Common myeloid progenitor, CD34-positive (primary cell): ENCODE measurements around the gene KIF1A.

Source experiments
- CTCF ChIA-PET: fragments of 350-600 bp; sonication (Branson Sonifier 250); formaldehyde crosslinking; loops from one replicate; lab custom pipeline; 2021; ENCODE audit warnings: antibody characterized with exemption; lab: Charles Lee
- POLR2A ChIA-PET: fragments of 350-600 bp; sonication (Branson Sonifier 250); formaldehyde crosslinking; loops from one replicate; lab custom pipeline; 2021; ENCODE audit warnings: antibody characterized with exemption; lab: Charles Lee
- DNase-seq, 3 donors: peaks; one replicate each; pipeline versions ENCODE4 v3.0.0 to v3.0.0-alpha.2; 2013
- H3K27ac ChIP-seq, 2 experiments: 1 replicate in 1 of 2; 2 replicates in 1 of 2; pipeline ENCODE4 v1.7.0; 2013; ENCODE audit warnings: inconsistent platforms in 2 of 2, low read length in 2 of 2, mild to moderate bottlenecking in 2 of 2, low read depth in 1 of 2, moderate library complexity in 1 of 2; ENCODE audit not compliant: severe bottlenecking in 2 of 2, insufficient read depth in 1 of 2, poor library complexity in 1 of 2
- H3K27me3 ChIP-seq, 5 experiments: replicated peaks in 2 of 5; 1 replicate in 3 of 5; 2 replicates in 2 of 5; pipeline versions ENCODE4 v1.6.1 to v1.7.0; 2013; ENCODE audit warnings: low read length in 4 of 5, mild to moderate bottlenecking in 2 of 5, moderate library complexity in 2 of 5, inconsistent platforms in 1 of 5; ENCODE audit not compliant: insufficient read depth in 5 of 5, control insufficient read depth in 4 of 5
- H3K36me3 ChIP-seq, 4 experiments: 1 replicate in 2 of 4; 2 replicates in 2 of 4; pipeline versions ENCODE4 v1.6.1 to v1.7.0; 2013; ENCODE audit warnings: low read length in 3 of 4, control low read depth in 1 of 4, mild to moderate bottlenecking in 1 of 4; ENCODE audit not compliant: control insufficient read depth in 4 of 4, insufficient read depth in 4 of 4
- H3K4me1 ChIP-seq, 4 experiments: 1 replicate in 3 of 4; 2 replicates in 1 of 4; pipeline versions ENCODE4 v1.6.1 to v1.7.1; 2013; ENCODE audit warnings: low read length in 3 of 4, mild to moderate bottlenecking in 3 of 4, control low read depth in 1 of 4, inconsistent platforms in 1 of 4, moderate library complexity in 1 of 4; ENCODE audit not compliant: control insufficient read depth in 4 of 4, insufficient read depth in 4 of 4; ENCODE audit errors: control extremely low read depth in 1 of 4
- H3K4me3 ChIP-seq, 7 experiments: 1 replicate in 4 of 7; 2 replicates in 3 of 7; pipeline versions ENCODE4 v1.5.1 to v1.7.0; 2013; ENCODE audit warnings: mild to moderate bottlenecking in 7 of 7, low read length in 6 of 7, moderate library complexity in 6 of 7, inconsistent platforms in 2 of 7, low read depth in 2 of 7, control low read depth in 1 of 7; ENCODE audit not compliant: insufficient read depth in 4 of 7, control insufficient read depth in 1 of 7; ENCODE audit errors: extremely low read depth in 1 of 7
- H3K9me3 ChIP-seq, 5 experiments: 1 replicate in 4 of 5; 2 replicates in 1 of 5; pipeline versions ENCODE4 v1.6.1 to v1.7.1; 2013; ENCODE audit warnings: low read length in 4 of 5, mild to moderate bottlenecking in 2 of 5, inconsistent platforms in 1 of 5, low read depth in 1 of 5, moderate library complexity in 1 of 5; ENCODE audit not compliant: control insufficient read depth in 4 of 5, insufficient read depth in 2 of 5; ENCODE audit errors: control extremely low read depth in 1 of 5
- WGBS: methylation state at CpG from one replicate; pipeline ENCODE4 v1.1.5; 2013; ENCODE audit not compliant: insufficient coverage; 5-methylcytosine and 5-hydroxymethylcytosine counted together

The KIF1A gene

GRCh38 chr2:240785424-240786335 lies 34.3 kb downstream of the KIF1A start:
- Histone ChIP-seq H3K9me3 (no peaks in the 10 kb centered on the region), H3K27ac (no peak overlapping the region), H3K27me3 (no peaks in the 10 kb centered on the region), H3K4me3 (no peak overlapping the region), H3K36me3 (no peaks in the 10 kb centered on the region), H3K4me1 (no peaks in the 10 kb centered on the region)
- CTCF ChIA-PET, result no interaction called here
- POLR2A ChIA-PET, result no interaction called here
- DNase-seq, result no peak
- WGBS, result 87% methylated on average over 22 of the region's 25 CpGs

- no peaks in the 10 kb centered on the region for H3K27me3 ChIP-seq
- no peaks in the 10 kb centered on the region for H3K4me1 ChIP-seq
- WGBS, result 96% methylated on average over 19 of the region's 25 CpGs
- POLR2A ChIA-PET, result no interaction called here
- no peak overlapping the region for H3K4me3 ChIP-seq
- CTCF ChIA-PET, result no interaction called here
- no peak overlapping the region for H3K27ac ChIP-seq
- H3K9me3 ChIP-seq, result no peaks in the 10 kb centered on the region
- H3K36me3 ChIP-seq, result no peaks in the 10 kb centered on the region
- no peak for DNase-seq
Observed at GRCh38 chr2:240784629-240785423, 35.2 kb downstream of the KIF1A start.

- Histone ChIP-seq H3K4me3 (no peak overlapping the region), H3K9me3 (no peaks in the 10 kb centered on the region), H3K4me1 (no peaks in the 10 kb centered on the region), H3K36me3 (no peaks in the 10 kb centered on the region), H3K27me3 (no peaks in the 10 kb centered on the region), H3K27ac (no peak overlapping the region)
- ChIA-PET CTCF (no interaction called here), POLR2A (no interaction called here)
- 96% methylated on average over 32 of the region's 36 CpGs for WGBS
- no peak for DNase-seq
Observed at GRCh38 chr2:240783819-240784621, 36.0 kb downstream of the KIF1A start.

- Histone ChIP-seq H3K27ac (no peak overlapping the region), H3K4me3 (no peak overlapping the region), H3K36me3 (no peaks in the 10 kb centered on the region), H3K9me3 (no peaks in the 10 kb centered on the region), H3K4me1 (no peaks in the 10 kb centered on the region), H3K27me3 (no peaks in the 10 kb centered on the region)
- DNase-seq, result no peak
- POLR2A ChIA-PET, result no interaction called here
- 97% methylated on average over 27 of the region's 32 CpGs for WGBS
- CTCF ChIA-PET, result no interaction called here
Observed at GRCh38 chr2:240782886-240783818, 36.9 kb downstream of the KIF1A start.

GRCh38 chr2:240782221-240782885 lies 37.7 kb downstream of the KIF1A start:
- H3K27ac ChIP-seq, result no peak overlapping the region
- no peak for DNase-seq
- no peak overlapping the region for H3K4me3 ChIP-seq
- POLR2A ChIA-PET, result no interaction called here
- CTCF ChIA-PET, result no interaction called here
- no peaks in the 10 kb centered on the region for H3K36me3 ChIP-seq
- no peaks in the 10 kb centered on the region for H3K4me1 ChIP-seq
- H3K27me3 ChIP-seq, result peaks cover 0 to 2% (median 0%) of the 10 kb centered on the region in 5 experiments
- 88% methylated on average over 33 of the region's 43 CpGs for WGBS
- no peaks in the 10 kb centered on the region for H3K9me3 ChIP-seq
